Liver (tissue), 9 donors: Measurements from ENCODE around the gene PPP1R14C. TPM values are rescaled to one million over a fixed set of nuclear protein-coding genes. Genes with fewer than 3 reads are reported as not detected.

Experiments used
- DNase-seq: peaks from one replicate; pipeline ENCODE4 v3.0.0-alpha.2; 2017; ENCODE audit warnings: low spot score
- H3K27ac ChIP-seq, 2 donors: one replicate each; pipeline ENCODE4 v1.7.0; 2013; ENCODE audit warnings: inconsistent platforms in 2 of 2, low read length in 2 of 2, control low read depth in 1 of 2, low read depth in 1 of 2, mild to moderate bottlenecking in 1 of 2
- H3K27me3 ChIP-seq, 4 donors: one replicate each; pipeline versions ENCODE4 v1.6.1 to v1.7.0; 2013; ENCODE audit warnings: low read length in 3 of 4, inconsistent platforms in 1 of 4, mild to moderate bottlenecking in 1 of 4, moderate library complexity in 1 of 4; ENCODE audit not compliant: control insufficient read depth in 4 of 4, insufficient read depth in 4 of 4
- H3K36me3 ChIP-seq, 4 donors: one replicate each; pipeline versions ENCODE4 v1.6.1 to v1.7.0; 2013; ENCODE audit warnings: low read length in 3 of 4, mild to moderate bottlenecking in 3 of 4, low read depth in 1 of 4, moderate library complexity in 1 of 4; ENCODE audit not compliant: control insufficient read depth in 4 of 4, insufficient read depth in 3 of 4
- H3K4me1 ChIP-seq, 4 donors: one replicate each; pipeline versions ENCODE4 v1.6.1 to v1.7.0; 2013; ENCODE audit warnings: low read length in 3 of 4, mild to moderate bottlenecking in 3 of 4, moderate library complexity in 1 of 4; ENCODE audit not compliant: control insufficient read depth in 4 of 4, insufficient read depth in 4 of 4
- H3K4me3 ChIP-seq, 3 donors: one replicate each; pipeline versions ENCODE4 v1.6.1 to v1.7.0; 2013; ENCODE audit warnings: low read length in 3 of 3, control low read depth in 1 of 3, low read depth in 1 of 3, mild to moderate bottlenecking in 1 of 3
- H3K9ac ChIP-seq, 2 donors: one replicate each; pipeline ENCODE4 v1.7.0; 2013; ENCODE audit warnings: low read length in 2 of 2, mild to moderate bottlenecking in 2 of 2, moderate library complexity in 2 of 2, control low read depth in 1 of 2, low read depth in 1 of 2
- H3K9me3 ChIP-seq, 4 donors: one replicate each; pipeline versions ENCODE4 v1.6.1 to v1.7.0; 2013; ENCODE audit warnings: low read length in 3 of 4; ENCODE audit not compliant: control insufficient read depth in 4 of 4
- CTCF ChIP-seq: fragments of 150-350 bp; IDR thresholded peaks from 2 replicates; pipeline ENCODE4 v1.5.1; 2017; ENCODE audit warnings: improper control_type of control experiment, low read depth, low read length; ENCODE audit not compliant: missing input control
- EGR1 ChIP-seq, 2 donors: IDR thresholded peaks; 2 replicates each; pipeline ENCODE4 v1.6.1; 2016 to 2018; ENCODE audit warnings: antibody characterized with exemption in 2 of 2, low read depth in 2 of 2
- FOXA1 ChIP-seq: IDR thresholded peaks from 2 replicates; pipeline ENCODE4 v1.6.1; 2016; ENCODE audit warnings: antibody characterized with exemption
- FOXA2 ChIP-seq: IDR thresholded peaks from 2 replicates; pipeline ENCODE4 v1.6.1; 2016; ENCODE audit warnings: antibody characterized with exemption
- GABPA ChIP-seq, 2 donors: IDR thresholded peaks in 1 of 2; conservative IDR thresholded peaks in 1 of 2; 2 replicates each; pipeline ENCODE4 v1.6.1; 2016; ENCODE audit warnings: antibody characterized with exemption in 2 of 2, mild to moderate bottlenecking in 1 of 2, moderate library complexity in 1 of 2
- HNF4A ChIP-seq, 2 donors: conservative IDR thresholded peaks; 2 replicates each; pipeline ENCODE4 v1.6.1; 2016; ENCODE audit warnings: antibody characterized with exemption in 2 of 2, mild to moderate bottlenecking in 2 of 2
- HNF4G ChIP-seq: IDR thresholded peaks from 2 replicates; pipeline ENCODE4 v1.6.1; 2016; ENCODE audit warnings: antibody characterized with exemption
- JUND ChIP-seq, 2 donors: IDR thresholded peaks; 2 replicates each; pipeline ENCODE4 v1.6.1; 2016; ENCODE audit warnings: antibody characterized with exemption in 2 of 2
- NR2F2 ChIP-seq: IDR thresholded peaks from 2 replicates; pipeline ENCODE4 v1.6.1; 2016; ENCODE audit warnings: antibody characterized with exemption
- RAD21 ChIP-seq, 2 donors: IDR thresholded peaks; 2 replicates each; pipeline ENCODE4 v1.6.1; 2016; ENCODE audit warnings: antibody characterized with exemption in 2 of 2, mild to moderate bottlenecking in 2 of 2
- REST ChIP-seq: IDR thresholded peaks from 2 replicates; pipeline ENCODE4 v1.6.1; 2016; ENCODE audit warnings: antibody characterized with exemption, mild to moderate bottlenecking
- RXRA ChIP-seq, 2 donors: IDR thresholded peaks; 2 replicates each; pipeline ENCODE4 v1.6.1; 2017 to 2018; ENCODE audit warnings: antibody characterized with exemption in 2 of 2, mild to moderate bottlenecking in 1 of 2
- SP1 ChIP-seq: IDR thresholded peaks from 2 replicates; pipeline ENCODE4 v1.6.1; 2018; ENCODE audit warnings: antibody characterized with exemption, mild to moderate bottlenecking
- TAF1 ChIP-seq: conservative IDR thresholded peaks from 2 replicates; pipeline ENCODE4 v1.6.1; 2016; ENCODE audit warnings: antibody characterized with exemption, mild to moderate bottlenecking
- YY1 ChIP-seq: IDR thresholded peaks from 2 replicates; pipeline ENCODE4 v1.6.1; 2016; ENCODE audit warnings: antibody characterized with exemption, mild to moderate bottlenecking
- WGBS: extraction: QIAGEN DNeasy Blood & Tissue Kit; methylation state at CpG from one replicate; pipeline ENCODE4 v1.1.7; 2013; 5-methylcytosine and 5-hydroxymethylcytosine counted together
- polyA plus RNA-seq, 2 donors: library from polyadenylated mRNA; stranded (reverse) in 1 of 2; unstranded in 1 of 2; fragments of 200-250 nt in 1 of 2; fragments of >200 nt in 1 of 2; fragmentation: Nextera tagmentation in 1 of 2; extraction: Ambion mirVana in 1 of 2; gene quantifications; one replicate each; pipeline versions ENCODE4 v1.2.1 to v1.2.3, GENCODE V29; 2013 to 2015
- total RNA-seq, 2 donors: library from RNA; depleted of rRNA; stranded (reverse); fragments of >200 nt; gene quantifications; one replicate each; pipeline ENCODE4 v1.2.3, GENCODE V29; 2014
- TF ChIP-seq, protein P1 (sequence below): IDR thresholded peaks from 2 replicates; pipeline ENCODE4 v1.6.1; 2016; ENCODE audit warnings: antibody characterized with exemption
- TF ChIP-seq, protein P2 (sequence below): IDR thresholded peaks from 2 replicates; pipeline ENCODE4 v1.6.1; 2016; ENCODE audit warnings: antibody characterized with exemption
- donor health status: healthy.
- donor health status: healthy.
- donor health status: healthy.
- donor health status: healthy.
- donor health status: healthy.

The PPP1R14C gene
- total and polyA plus RNA-seq, 4 donors = 0.05 TPM; not detected in 3

DNA sequence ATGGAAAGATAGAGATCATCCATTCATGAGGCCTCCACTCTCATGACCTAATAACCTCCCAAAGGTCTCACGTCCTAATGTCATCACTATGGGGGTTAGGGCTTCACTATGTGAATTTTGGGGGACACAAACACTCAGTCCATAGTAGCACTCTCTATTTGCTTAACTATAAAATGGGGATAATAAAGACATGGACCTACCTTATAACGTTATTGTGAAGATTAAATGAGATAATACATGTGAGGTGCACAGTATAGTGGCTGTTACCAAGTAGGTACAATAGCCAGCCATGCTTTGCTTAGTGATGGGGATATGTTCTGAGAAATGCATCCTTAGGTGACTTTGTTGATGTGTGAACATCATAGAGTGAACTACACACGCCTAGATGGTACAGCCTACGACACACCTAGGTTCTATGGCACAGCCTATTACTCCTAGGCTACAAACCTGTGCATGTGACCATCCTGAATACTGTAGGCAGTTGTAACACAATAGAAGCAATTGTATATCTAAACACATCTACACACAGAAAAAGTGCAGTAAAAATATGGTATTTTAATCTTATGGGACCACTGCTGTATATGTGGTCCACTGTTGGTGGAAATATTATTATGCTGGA is 39.7 kb downstream of the PPP1R14C start:
- Histone ChIP-seq H3K4me3 (no peak overlapping the region), H3K36me3 (no peaks in the 10 kb centered on the region), H3K9me3 (no peaks in the 10 kb centered on the region), H3K4me1 (no peaks in the 10 kb centered on the region), H3K27ac (no peak overlapping the region), H3K9ac (no peak overlapping the region), H3K27me3 (no peaks in the 10 kb centered on the region)
- WGBS = 89% methylated on average over 4 of the region's 4 CpGs
- DNase-seq = no peak
- TF ChIP-seq EGR1 (IDR thresholded peaks at IDR 0.05; ENCODE audit: low read depth in 2 of 2) = no peak
- no peak for TF ChIP-seq RAD21 (IDR thresholded peaks at IDR 0.05)
- no peak for TF ChIP-seq FOXA1
- no peak for TF ChIP-seq HNF4A (conservative IDR thresholded peaks at IDR 0.05)
- no peak for TF ChIP-seq JUND (IDR thresholded peaks at IDR 0.05)
- no peak for TF ChIP-seq YY1
- no peak for TF ChIP-seq HNF4G
- no peak for TF ChIP-seq SP1
- no peak for TF ChIP-seq FOXA2
- no peak for TF ChIP-seq CTCF
- TF ChIP-seq RXRA (IDR thresholded peaks at IDR 0.05) = no peak
- TF ChIP-seq GABPA (IDR thresholded peaks at IDR 0.05 in 1 of 2, conservative IDR thresholded peaks at IDR 0.05 in 1 of 2) = no peak
- no peak for TF ChIP-seq TAF1
- TF ChIP-seq, protein P1, sequence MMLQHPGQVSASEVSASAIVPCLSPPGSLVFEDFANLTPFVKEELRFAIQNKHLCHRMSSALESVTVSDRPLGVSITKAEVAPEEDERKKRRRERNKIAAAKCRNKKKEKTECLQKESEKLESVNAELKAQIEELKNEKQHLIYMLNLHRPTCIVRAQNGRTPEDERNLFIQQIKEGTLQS = no peak
- no peak for TF ChIP-seq REST
- TF ChIP-seq, protein P2, sequence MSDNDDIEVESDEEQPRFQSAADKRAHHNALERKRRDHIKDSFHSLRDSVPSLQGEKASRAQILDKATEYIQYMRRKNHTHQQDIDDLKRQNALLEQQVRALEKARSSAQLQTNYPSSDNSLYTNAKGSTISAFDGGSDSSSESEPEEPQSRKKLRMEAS = no peak
- TF ChIP-seq NR2F2 = no peak

DNA sequence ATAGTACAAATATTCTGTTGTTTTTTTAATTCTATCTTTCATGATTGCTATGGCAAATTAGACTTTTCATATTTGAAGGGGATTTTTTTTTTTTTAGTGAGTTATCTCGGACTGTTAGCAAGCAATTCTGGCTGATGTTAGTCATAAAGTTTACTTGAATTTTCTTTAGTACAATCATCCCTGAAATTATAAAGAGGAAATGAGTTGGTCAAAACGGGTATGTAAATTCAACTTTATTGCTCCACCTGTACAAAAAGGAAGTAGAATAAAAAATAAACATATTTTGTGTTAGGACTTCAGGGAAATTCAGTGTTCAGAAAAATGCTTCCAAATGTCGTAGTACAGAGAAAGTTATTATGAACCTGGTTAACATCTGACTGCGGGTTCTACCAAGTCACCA is 40.3 kb downstream of the PPP1R14C start:
- no peak overlapping the region for H3K9ac ChIP-seq
- no peaks in the 10 kb centered on the region for H3K9me3 ChIP-seq
- no peak overlapping the region for H3K27ac ChIP-seq
- no peak overlapping the region for H3K4me3 ChIP-seq
- no peak for DNase-seq
- no peak for TF ChIP-seq SP1
- TF ChIP-seq RAD21 (IDR thresholded peaks at IDR 0.05) = no peak
- TF ChIP-seq CTCF = no peak
- no peak for TF ChIP-seq NR2F2
- TF ChIP-seq TAF1 = no peak
- no peak for TF ChIP-seq FOXA1
- TF ChIP-seq HNF4A (conservative IDR thresholded peaks at IDR 0.05) = no peak
- no peak for TF ChIP-seq HNF4G
- TF ChIP-seq REST = no peak
- no peak for TF ChIP-seq YY1
- WGBS = 74% methylated on average over 4 of the region's 4 CpGs
- no peaks in the 10 kb centered on the region for H3K27me3 ChIP-seq
- no peaks in the 10 kb centered on the region for H3K4me1 ChIP-seq
- no peaks in the 10 kb centered on the region for H3K36me3 ChIP-seq
